ENCODE measurements around the gene SUN5.
"Not testable (repeated sequence)": the region's sequence is repeated elsewhere in the genome, so short reads cannot be mapped to it uniquely, and the experiment has no call there.

The SUN5 gene

GRCh38 chr20:32965115-32965514 is 39.1 kb downstream of the SUN5 start:
- no peak for DNase-seq (ENCODE audit: low read depth)

GRCh38 chr20:32964575-32964974 is 39.7 kb downstream of the SUN5 start:
- DNase-seq (ENCODE audit: low read depth) = no peak

- DNase-seq (ENCODE audit: low read depth) = no peak
These were observed 41.1 kb downstream of the SUN5 start for GRCh38 chr20:32963176-32963575.

GRCh38 chr20:32962646-32963045 is 41.6 kb downstream of the SUN5 start:
- DNase-seq (ENCODE audit: low read depth) = not testable (repeated sequence)

GRCh38 chr20:32962053-32962452 is 42.2 kb downstream of the SUN5 start:
- no peak for DNase-seq (ENCODE audit: low read depth)

GRCh38 chr20:32960849-32961731 is 43.1 kb downstream of the SUN5 start:
- DNase-seq (ENCODE audit: low read depth) = no peak

GRCh38 chr20:32960222-32960518 is 44.1 kb downstream of the SUN5 start:
- DNase-seq (ENCODE audit: low read depth) = no peak

GRCh38 chr20:32959351-32960221 is 44.6 kb downstream of the SUN5 start:
- no peak for DNase-seq (ENCODE audit: low read depth)

- DNase-seq (ENCODE audit: low read depth) = no peak
These were observed 45.7 kb downstream of the SUN5 start for GRCh38 chr20:32958574-32958973.

- no peak for DNase-seq (ENCODE audit: low read depth)
These were observed 46.8 kb downstream of the SUN5 start for GRCh38 chr20:32957459-32957858.

- DNase-seq (ENCODE audit: low read depth) = not testable (repeated sequence)
These were observed 53.7 kb downstream of the SUN5 start for GRCh38 chr20:32950539-32950938.

- no peak for DNase-seq (ENCODE audit: low read depth)
These were observed 57.6 kb downstream of the SUN5 start for GRCh38 chr20:32946629-32947028.

GRCh38 chr20:32945710-32946221 is 58.5 kb downstream of the SUN5 start:
- DNase-seq (ENCODE audit: low read depth) = peak; percentile 43

GRCh38 chr20:32943490-32944052 is 60.7 kb downstream of the SUN5 start:
- no peak for DNase-seq (ENCODE audit: low read depth)

- no peak for DNase-seq (ENCODE audit: low read depth)
These were observed 62.9 kb downstream of the SUN5 start for GRCh38 chr20:32941155-32941885.

GRCh38 chr20:32934580-32934979 is 69.7 kb downstream of the SUN5 start:
- DNase-seq (ENCODE audit: low read depth) = no peak
